ENCODE data around the gene RYR2. TPM values are rescaled to one million over a fixed set of nuclear protein-coding genes. Genes with fewer than 3 reads are reported as not detected.

The RYR2 gene
- polyA plus RNA-seq, 2 of the 4 experiments (the other 2 are of a cell fraction), result 0.06 TPM; not detected in 1

DNA sequence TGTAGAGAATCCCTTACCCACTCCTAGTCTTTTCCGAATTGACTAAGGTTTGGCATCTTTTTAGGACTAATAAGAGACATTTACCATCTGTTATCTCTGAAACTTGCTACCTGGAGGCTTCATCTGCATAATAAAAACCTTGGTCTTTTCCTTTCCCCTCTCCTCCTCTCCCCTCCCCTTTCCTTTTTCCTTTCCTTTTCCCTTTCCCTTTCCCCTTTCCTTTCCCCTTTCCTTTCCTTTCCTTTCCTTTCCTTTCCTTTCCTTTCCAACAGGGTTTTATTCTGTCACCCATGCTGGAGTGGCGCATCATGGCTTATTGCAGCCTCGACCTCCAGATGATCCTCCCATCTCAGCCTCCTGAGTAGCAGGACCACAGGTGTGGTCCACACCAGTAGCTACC, 195.7 kb downstream of the RYR2 start:
- no peak overlapping the region for H3K4me2 ChIP-seq
- POLR2A ChIA-PET, result no interaction called here
- H3K9me3 ChIP-seq, result no peaks in the 10 kb centered on the region
- no peaks in the 10 kb centered on the region for H3K4me1 ChIP-seq
- ATAC-seq, result no peak
- DNase-seq (ENCODE audit: low read depth in 1 of 2, low spot score in 1 of 2), result no peak
- no peak for TF ChIP-seq RFX5 (IDR thresholded peaks at IDR 0.05)
- TF ChIP-seq SMC3 (IDR thresholded peaks at IDR 0.05), result no peak
- TF ChIP-seq, protein P1, sequence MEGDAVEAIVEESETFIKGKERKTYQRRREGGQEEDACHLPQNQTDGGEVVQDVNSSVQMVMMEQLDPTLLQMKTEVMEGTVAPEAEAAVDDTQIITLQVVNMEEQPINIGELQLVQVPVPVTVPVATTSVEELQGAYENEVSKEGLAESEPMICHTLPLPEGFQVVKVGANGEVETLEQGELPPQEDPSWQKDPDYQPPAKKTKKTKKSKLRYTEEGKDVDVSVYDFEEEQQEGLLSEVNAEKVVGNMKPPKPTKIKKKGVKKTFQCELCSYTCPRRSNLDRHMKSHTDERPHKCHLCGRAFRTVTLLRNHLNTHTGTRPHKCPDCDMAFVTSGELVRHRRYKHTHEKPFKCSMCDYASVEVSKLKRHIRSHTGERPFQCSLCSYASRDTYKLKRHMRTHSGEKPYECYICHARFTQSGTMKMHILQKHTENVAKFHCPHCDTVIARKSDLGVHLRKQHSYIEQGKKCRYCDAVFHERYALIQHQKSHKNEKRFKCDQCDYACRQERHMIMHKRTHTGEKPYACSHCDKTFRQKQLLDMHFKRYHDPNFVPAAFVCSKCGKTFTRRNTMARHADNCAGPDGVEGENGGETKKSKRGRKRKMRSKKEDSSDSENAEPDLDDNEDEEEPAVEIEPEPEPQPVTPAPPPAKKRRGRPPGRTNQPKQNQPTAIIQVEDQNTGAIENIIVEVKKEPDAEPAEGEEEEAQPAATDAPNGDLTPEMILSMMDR (IDR thresholded peaks at IDR 0.05), result no peak
- TF ChIP-seq HOXB5 (CRISPR knock-in tag; IDR thresholded peaks at IDR 0.05), result no peak
- no peak for TF ChIP-seq ZNF302 (CRISPR knock-in tag; IDR thresholded peaks at IDR 0.05)
- TF ChIP-seq CBX2 (IDR thresholded peaks at IDR 0.05; ENCODE audit: borderline replicate concordance, low read depth), result no peak
- no peak for TF ChIP-seq HEYL (CRISPR knock-in tag; IDR thresholded peaks at IDR 0.05)
- TF ChIP-seq, protein P2, sequence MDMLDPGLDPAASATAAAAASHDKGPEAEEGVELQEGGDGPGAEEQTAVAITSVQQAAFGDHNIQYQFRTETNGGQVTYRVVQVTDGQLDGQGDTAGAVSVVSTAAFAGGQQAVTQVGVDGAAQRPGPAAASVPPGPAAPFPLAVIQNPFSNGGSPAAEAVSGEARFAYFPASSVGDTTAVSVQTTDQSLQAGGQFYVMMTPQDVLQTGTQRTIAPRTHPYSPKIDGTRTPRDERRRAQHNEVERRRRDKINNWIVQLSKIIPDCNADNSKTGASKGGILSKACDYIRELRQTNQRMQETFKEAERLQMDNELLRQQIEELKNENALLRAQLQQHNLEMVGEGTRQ (IDR thresholded peaks at IDR 0.05), result no peak
- TF ChIP-seq HOXA7 (CRISPR knock-in tag; IDR thresholded peaks at IDR 0.05), result no peak
- no peak for TF ChIP-seq POLR2AphosphoS2 (conservative IDR thresholded peaks at IDR 0.05; ENCODE audit: low read length)
- no peak for TF ChIP-seq FOSL2 (IDR thresholded peaks at IDR 0.05)
- no peak for TF ChIP-seq FOSL2 (CRISPR knock-in tag; IDR thresholded peaks at IDR 0.05)
- no peak for TF ChIP-seq FOXS1 (CRISPR knock-in tag; IDR thresholded peaks at IDR 0.05)
- 34% methylated on average over 3 of the region's 3 CpGs for WGBS (ENCODE audit: missing lambda C conversion rate)
- no peak overlapping the region for H3K4me3 ChIP-seq
- no peak overlapping the region for H3K27ac ChIP-seq
- CTCF ChIA-PET, result interaction anchor here (0.7 kb wide), 1 partner anchor 1104 kb away, joined by 3 read pairs; no protein-coding TSS in a partner anchor
- FAIRE-seq, result no peak

DNA sequence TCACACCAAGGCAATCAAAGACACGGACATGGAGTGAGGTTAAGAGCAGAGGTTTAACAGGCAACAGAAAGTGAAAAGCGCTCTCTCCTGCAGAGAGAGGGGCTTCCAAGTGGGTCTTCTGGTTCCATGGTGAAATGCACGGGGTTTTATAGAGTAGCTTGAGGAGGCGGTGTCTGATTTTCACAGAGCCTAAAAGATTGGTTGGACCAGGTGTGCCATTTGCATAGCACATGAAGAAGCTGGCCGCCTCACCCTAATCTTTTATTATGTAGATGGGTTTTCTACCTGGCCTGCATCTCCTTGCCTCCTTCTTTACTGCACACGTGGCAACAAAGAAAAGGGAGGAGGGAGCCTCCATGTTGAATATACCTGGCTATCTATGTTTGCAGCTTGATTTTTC, 197.3 kb downstream of the RYR2 start:
- WGBS (ENCODE audit: missing lambda C conversion rate), result 10% methylated on average over 6 of the region's 6 CpGs
- POLR2A ChIA-PET, result no interaction called here
- DNase-seq (ENCODE audit: low read depth in 1 of 2, low spot score in 1 of 2) (no peak), FAIRE-seq (no peak), ATAC-seq (no peak)
- H3K4me1 ChIP-seq, result no peaks in the 10 kb centered on the region
- no peak overlapping the region for H3K4me3 ChIP-seq
- CTCF ChIA-PET, result no interaction called here
- H3K4me2 ChIP-seq, result no peak overlapping the region
- no peaks in the 10 kb centered on the region for H3K9me3 ChIP-seq
- H3K27ac ChIP-seq, result no peak overlapping the region
- TF ChIP-seq, protein P3, sequence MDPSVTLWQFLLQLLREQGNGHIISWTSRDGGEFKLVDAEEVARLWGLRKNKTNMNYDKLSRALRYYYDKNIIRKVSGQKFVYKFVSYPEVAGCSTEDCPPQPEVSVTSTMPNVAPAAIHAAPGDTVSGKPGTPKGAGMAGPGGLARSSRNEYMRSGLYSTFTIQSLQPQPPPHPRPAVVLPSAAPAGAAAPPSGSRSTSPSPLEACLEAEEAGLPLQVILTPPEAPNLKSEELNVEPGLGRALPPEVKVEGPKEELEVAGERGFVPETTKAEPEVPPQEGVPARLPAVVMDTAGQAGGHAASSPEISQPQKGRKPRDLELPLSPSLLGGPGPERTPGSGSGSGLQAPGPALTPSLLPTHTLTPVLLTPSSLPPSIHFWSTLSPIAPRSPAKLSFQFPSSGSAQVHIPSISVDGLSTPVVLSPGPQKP (IDR thresholded peaks at IDR 0.05; ENCODE audit: low read depth, low read length), result no peak
- no peak for TF ChIP-seq ZNF302 (CRISPR knock-in tag; IDR thresholded peaks at IDR 0.05)
- TF ChIP-seq FOSL2 (IDR thresholded peaks at IDR 0.05), result no peak
- TF ChIP-seq FOSL2 (CRISPR knock-in tag; IDR thresholded peaks at IDR 0.05), result no peak
- no peak for TF ChIP-seq RCOR1 (IDR thresholded peaks at IDR 0.05; ENCODE audit: low read depth, low read length)
- no peak for TF ChIP-seq MAFK (IDR thresholded peaks at IDR 0.05; ENCODE audit: partially characterized antibody)
- TF ChIP-seq, protein P4, sequence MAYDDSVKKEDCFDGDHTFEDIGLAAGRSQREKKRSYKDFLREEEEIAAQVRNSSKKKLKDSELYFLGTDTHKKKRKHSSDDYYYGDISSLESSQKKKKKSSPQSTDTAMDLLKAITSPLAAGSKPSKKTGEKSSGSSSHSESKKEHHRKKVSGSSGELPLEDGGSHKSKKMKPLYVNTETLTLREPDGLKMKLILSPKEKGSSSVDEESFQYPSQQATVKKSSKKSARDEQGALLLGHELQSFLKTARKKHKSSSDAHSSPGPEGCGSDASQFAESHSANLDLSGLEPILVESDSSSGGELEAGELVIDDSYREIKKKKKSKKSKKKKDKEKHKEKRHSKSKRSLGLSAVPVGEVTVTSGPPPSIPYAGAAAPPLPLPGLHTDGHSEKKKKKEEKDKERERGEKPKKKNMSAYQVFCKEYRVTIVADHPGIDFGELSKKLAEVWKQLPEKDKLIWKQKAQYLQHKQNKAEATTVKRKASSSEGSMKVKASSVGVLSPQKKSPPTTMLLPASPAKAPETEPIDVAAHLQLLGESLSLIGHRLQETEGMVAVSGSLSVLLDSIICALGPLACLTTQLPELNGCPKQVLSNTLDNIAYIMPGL (CRISPR knock-in tag; IDR thresholded peaks at IDR 0.05; ENCODE audit: borderline replicate concordance), result no peak
- no peak for TF ChIP-seq ESRRA (IDR thresholded peaks at IDR 0.05; ENCODE audit: borderline replicate concordance, low read length)
- TF ChIP-seq BHLHE40 (IDR thresholded peaks at IDR 0.05; ENCODE audit: low read depth, low read length), result no peak
- TF ChIP-seq, protein P1 (IDR thresholded peaks at IDR 0.05), result no peak
- TF ChIP-seq KDM1A (IDR thresholded peaks at IDR 0.05; ENCODE audit: low read depth), result no peak
- TF ChIP-seq HDAC2 (IDR thresholded peaks at IDR 0.05), result no peak
- TF ChIP-seq, protein P5, sequence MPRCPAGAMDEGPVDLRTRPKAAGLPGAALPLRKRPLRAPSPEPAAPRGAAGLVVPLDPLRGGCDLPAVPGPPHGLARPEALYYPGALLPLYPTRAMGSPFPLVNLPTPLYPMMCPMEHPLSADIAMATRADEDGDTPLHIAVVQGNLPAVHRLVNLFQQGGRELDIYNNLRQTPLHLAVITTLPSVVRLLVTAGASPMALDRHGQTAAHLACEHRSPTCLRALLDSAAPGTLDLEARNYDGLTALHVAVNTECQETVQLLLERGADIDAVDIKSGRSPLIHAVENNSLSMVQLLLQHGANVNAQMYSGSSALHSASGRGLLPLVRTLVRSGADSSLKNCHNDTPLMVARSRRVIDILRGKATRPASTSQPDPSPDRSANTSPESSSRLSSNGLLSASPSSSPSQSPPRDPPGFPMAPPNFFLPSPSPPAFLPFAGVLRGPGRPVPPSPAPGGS (IDR thresholded peaks at IDR 0.05), result no peak
- TF ChIP-seq, protein P6, sequence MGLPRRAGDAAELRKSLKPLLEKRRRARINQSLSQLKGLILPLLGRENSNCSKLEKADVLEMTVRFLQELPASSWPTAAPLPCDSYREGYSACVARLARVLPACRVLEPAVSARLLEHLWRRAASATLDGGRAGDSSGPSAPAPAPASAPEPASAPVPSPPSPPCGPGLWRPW (IDR thresholded peaks at IDR 0.05), result no peak
- no peak for TF ChIP-seq EHF (CRISPR knock-in tag; IDR thresholded peaks at IDR 0.05)

Data from A549 (cell line).